Pancreas (tissue), 10 donors: ENCODE results near the gene PRPF38A. TPM values are rescaled to one million over a fixed set of nuclear protein-coding genes. Genes with fewer than 3 reads are reported as not detected.

Experiments used
- ATAC-seq, 4 donors: fragments of 200-7000 bp; cut with Tn5 transposase; one replicate each; pipeline versions ENCODE4 v1.8.0 to v1.9.1; 2020; ENCODE audit warnings: mild to moderate bottlenecking in 4 of 4, moderate library complexity in 4 of 4
- DNase-seq, 6 donors: peaks; one replicate each; pipeline ENCODE4 v3.0.0-alpha.2; 2020
- FAIRE-seq: peaks from 2 replicates; lab custom pipeline; 2012; peaks lifted over from hg19 to GRCh38; lab: Jason Lieb, UNC
- H3K27ac ChIP-seq, 4 donors: fragments of 200-600 bp; sonication (generic); 1 replicate in 3 of 4; 2 replicates in 1 of 4; pipeline versions ENCODE4 v1.5.0 to v1.8.0; 2020
- H3K27me3 ChIP-seq, 4 donors: fragments of 200-600 bp; one replicate each; pipeline ENCODE4 v1.8.0; 2021
- H3K36me3 ChIP-seq, 3 donors: fragments of 200-600 bp; sonication (generic) in 1 of 3; one replicate each; pipeline versions ENCODE4 v1.5.0 to v1.8.0; 2020 to 2021
- H3K4me1 ChIP-seq, 3 donors: fragments of 200-600 bp; one replicate each; pipeline ENCODE4 v1.8.0; 2021
- H3K4me3 ChIP-seq, 4 donors: fragments of 200-600 bp; sonication (generic) in 2 of 4; one replicate each; pipeline versions ENCODE4 v1.5.0 to v1.8.0; 2020 to 2021
- H3K9me3 ChIP-seq, 4 donors: fragments of 200-600 bp; one replicate each; pipeline ENCODE4 v1.8.0; 2021
- CTCF ChIP-seq, 4 donors: fragments of 200-600 bp; sonication (generic) in 3 of 4; IDR thresholded peaks; one replicate each; pipeline versions ENCODE4 v1.5.0 to v1.8.0; 2021; ENCODE audit warnings: antibody characterized with exemption in 4 of 4
- WGBS, 2 donors: extraction: QIAGEN DNeasy Blood & Tissue Kit; methylation state at CpG; one replicate each; pipeline ENCODE4 v1.1.7; 2013; 5-methylcytosine and 5-hydroxymethylcytosine counted together
- intact Hi-C, 3 donors: fragments of 100-400 bp; cut with DNase I; formaldehyde crosslinking; loops; one replicate each; pipeline versions ENCODE4 v1.11.1 to v1.14.2; 2022
- polyA plus RNA-seq, 2 donors: library from polyadenylated mRNA; stranded (reverse); fragments of 200-250 nt; gene quantifications; one replicate each; pipeline ENCODE4 v1.2.3, GENCODE V29; 2013
- total RNA-seq, 6 donors: library from RNA; stranded (reverse); fragmentation: NEBNext Ultra II Directional in 4 of 6; extraction: Animal tissue kit (Norgen Biotek cat#: 25700) in 4 of 6; gene quantifications; one replicate each; pipeline versions ENCODE4 v1.2.1 to v1.2.4, GENCODE V29; 2021 to 2023
- donor health status: healthy with polysubstance abuse.
- donor health status: DM: no; HTN: no; CAD: no; lungs with moderate emphysema.
- donor health status: DM: no; HTN: no; CAD: no.
- donor health status: control.
- donor health status: control.
- donor health status: Bipolar disorder and iron deficiency.
- donor health status: DM: yes; HTN: yes; CAD: no.
- donor health status: DM: no; HTN: no; CAD: no.
- donor health status: DM: no; HTN: no; CAD: no.
- donor health status: DM: yes; HTN: yes; CAD: no.

Gene PRPF38A
- total and polyA plus RNA-seq, 8 donors, result 7.8 to 25.6 (median 16.0) TPM

- intact Hi-C loops, result no loop called here
- no peak overlapping the region for H3K27ac ChIP-seq
- TF ChIP-seq CTCF (IDR thresholded peaks at IDR 0.05), result no peak
- no peaks in the 10 kb centered on the region for H3K9me3 ChIP-seq
- ATAC-seq (no peak), DNase-seq (peak in 1 of 6 donors; percentile 11), FAIRE-seq (no peak)
- WGBS, 2 donors, result 92 to 94% methylated on average over 9 of the region's 9 CpGs
- peaks cover 18 to 96% (median 53%) of the 10 kb centered on the region in 3 donors for H3K36me3 ChIP-seq
- H3K27me3 ChIP-seq, result no peaks in the 10 kb centered on the region
- no peak overlapping the region for H3K4me3 ChIP-seq
- no peaks in the 10 kb centered on the region for H3K4me1 ChIP-seq
Measured at GRCh38 chr1:52357397-52357796, 47.0 kb upstream of the PRPF38A start.

- no peak overlapping the region for H3K4me3 ChIP-seq
- H3K27ac ChIP-seq, result no peak overlapping the region
- DNase-seq, result no peak
- intact Hi-C loops, result no loop called here
- no peak for ATAC-seq
- H3K36me3 ChIP-seq, result peaks cover 18 to 83% (median 53%) of the 10 kb centered on the region in 3 donors
- TF ChIP-seq CTCF (IDR thresholded peaks at IDR 0.05), result no peak
- no peaks in the 10 kb centered on the region for H3K4me1 ChIP-seq
- no peaks in the 10 kb centered on the region for H3K9me3 ChIP-seq
- 95 to 96% methylated on average over 18 of the region's 18 CpGs for WGBS, 2 donors
- no peak for FAIRE-seq
- H3K27me3 ChIP-seq, result no peaks in the 10 kb centered on the region
Measured at GRCh38 chr1:52358851-52359497, 45.4 kb upstream of the PRPF38A start.

- intact Hi-C loops, result no loop called here
Measured at GRCh38 chr1:52359676-52360594, 44.5 kb upstream of the PRPF38A start.

GRCh38 chr1:52360595-52360968, 43.8 kb upstream of the PRPF38A start:
- ATAC-seq (no peak), FAIRE-seq (no peak), DNase-seq (no peak)
- Histone ChIP-seq H3K4me3 (no peak overlapping the region), H3K27ac (no peak overlapping the region), H3K27me3 (no peaks in the 10 kb centered on the region), H3K4me1 (peaks cover 0 to 10% (median 0%) of the 10 kb centered on the region in 3 donors), H3K36me3 (peaks cover 18 to 67% (median 52%) of the 10 kb centered on the region in 3 donors), H3K9me3 (no peaks in the 10 kb centered on the region)
- 96% methylated on average over 7 of the region's 7 CpGs for WGBS, 2 donors
- intact Hi-C loops, result no loop called here
- no peak for TF ChIP-seq CTCF (IDR thresholded peaks at IDR 0.05)

More at GRCh38 chr1:52359676-52360594, 44.5 kb upstream of the PRPF38A start:
- Histone ChIP-seq H3K4me3 (no peak overlapping the region), H3K27me3 (no peaks in the 10 kb centered on the region), H3K27ac (no peak overlapping the region), H3K9me3 (no peaks in the 10 kb centered on the region), H3K36me3 (peaks cover 18 to 74% (median 53%) of the 10 kb centered on the region in 3 donors), H3K4me1 (peaks cover 0 to 9% (median 0%) of the 10 kb centered on the region in 3 donors)
- no peak for FAIRE-seq
- TF ChIP-seq CTCF (IDR thresholded peaks at IDR 0.05), result no peak
- no peak for ATAC-seq
- WGBS, 2 donors, result 93 to 96% methylated on average over 23 to 24 of the region's 24 CpGs
- no peak for DNase-seq
